SJCRH30 (cell line): ENCODE results near the gene NPHP4. TPM values are rescaled to one million over a fixed set of nuclear protein-coding genes. Genes with fewer than 3 reads are reported as not detected.
A peak's percentile ranks its signal among the peaks of the same experiment; 100 is the strongest.

ENCODE experiments used
- DNase-seq, 2 experiments: peaks; one replicate each; pipeline ENCODE4 v3.0.0-alpha.2; 2015 to 2020
- H3K27ac ChIP-seq: fragments of 250-450 bp; sonication (Bioruptor Pico); 2 replicates; pipeline ENCODE4 v1.5.1; 2020; ENCODE audit warnings: mild to moderate bottlenecking, moderate library complexity
- H3K27me3 ChIP-seq: fragments of 250-450 bp; sonication (Bioruptor Pico); 2 replicates; pipeline ENCODE4 v1.5.1; 2020; ENCODE audit warnings: mild to moderate bottlenecking, moderate library complexity
- H3K36me3 ChIP-seq: fragments of 250-450 bp; sonication (Bioruptor Pico); 2 replicates; pipeline ENCODE4 v1.5.1; 2020; ENCODE audit warnings: mild to moderate bottlenecking, moderate library complexity
- H3K4me1 ChIP-seq: fragments of 250-450 bp; sonication (Bioruptor Pico); 2 replicates; pipeline ENCODE4 v1.5.1; 2020; ENCODE audit warnings: mild to moderate bottlenecking, moderate library complexity
- H3K4me3 ChIP-seq: fragments of 250-450 bp; sonication (Bioruptor Pico); 2 replicates; pipeline ENCODE4 v1.5.1; 2020; ENCODE audit warnings: mild to moderate bottlenecking, moderate library complexity
- H3K9me3 ChIP-seq: fragments of 250-450 bp; sonication (Bioruptor Pico); replicated peaks from 2 replicates; pipeline ENCODE4 v1.5.1; 2020; ENCODE audit warnings: mild to moderate bottlenecking, moderate library complexity
- total RNA-seq: library from RNA; depleted of rRNA; stranded (reverse); fragments of >200 nt; shearing (Covaris generic); gene quantifications from 2 replicates; pipeline ENCODE4 v1.2.3, GENCODE V29; 2014

The NPHP4 gene
- total RNA-seq, 1 experiment from 2014 or later: 7.3 TPM

GRCh38 chr1:5840551-5841001 is 151.6 kb downstream of the NPHP4 start:
- Histone ChIP-seq H3K9me3 (no peaks in the 10 kb centered on the region), H3K4me3 (no peak overlapping the region), H3K4me1 (no peaks in the 10 kb centered on the region), H3K36me3 (no peaks in the 10 kb centered on the region), H3K27me3 (peaks cover 42% of the 10 kb centered on the region), H3K27ac (no peak overlapping the region)
- no peak for DNase-seq

- Histone ChIP-seq H3K9me3 (no peaks in the 10 kb centered on the region), H3K4me3 (no peak overlapping the region), H3K36me3 (no peaks in the 10 kb centered on the region), H3K27ac (no peak overlapping the region), H3K27me3 (peaks cover 48% of the 10 kb centered on the region), H3K4me1 (no peaks in the 10 kb centered on the region)
- DNase-seq: no peak
Observed at GRCh38 chr1:5839881-5840550, 152.2 kb downstream of the NPHP4 start.

GRCh38 chr1:5839161-5839880 is 152.9 kb downstream of the NPHP4 start:
- Histone ChIP-seq H3K27me3 (peaks cover 49% of the 10 kb centered on the region), H3K27ac (no peak overlapping the region), H3K4me1 (no peaks in the 10 kb centered on the region), H3K36me3 (no peaks in the 10 kb centered on the region), H3K9me3 (no peaks in the 10 kb centered on the region), H3K4me3 (no peak overlapping the region)
- DNase-seq: no peak

GRCh38 chr1:5837976-5838653 is 154.1 kb downstream of the NPHP4 start:
- no peak overlapping the region for H3K4me3 ChIP-seq
- DNase-seq: no peak

GRCh38 chr1:5836776-5837440 is 155.3 kb downstream of the NPHP4 start:
- H3K4me1 ChIP-seq: no peaks in the 10 kb centered on the region
- H3K27ac ChIP-seq: no peak overlapping the region
- H3K9me3 ChIP-seq: no peaks in the 10 kb centered on the region
- H3K27me3 ChIP-seq: peaks cover 38% of the 10 kb centered on the region
- no peak for DNase-seq
- no peaks in the 10 kb centered on the region for H3K36me3 ChIP-seq
- no peak overlapping the region for H3K4me3 ChIP-seq

More at GRCh38 chr1:5837976-5838653, 154.1 kb downstream of the NPHP4 start:
- Histone ChIP-seq H3K9me3 (no peaks in the 10 kb centered on the region), H3K36me3 (no peaks in the 10 kb centered on the region), H3K27me3 (peaks cover 39% of the 10 kb centered on the region), H3K4me1 (no peaks in the 10 kb centered on the region), H3K27ac (no peak overlapping the region)

GRCh38 chr1:5835179-5835562 is 157.1 kb downstream of the NPHP4 start:
- H3K4me1 ChIP-seq: no peaks in the 10 kb centered on the region
- no peaks in the 10 kb centered on the region for H3K36me3 ChIP-seq

GRCh38 chr1:5834477-5835178 is 157.6 kb downstream of the NPHP4 start:
- Histone ChIP-seq H3K27ac (no peak overlapping the region), H3K4me1 (no peaks in the 10 kb centered on the region), H3K4me3 (no peak overlapping the region), H3K36me3 (no peaks in the 10 kb centered on the region), H3K9me3 (no peaks in the 10 kb centered on the region), H3K27me3 (peaks cover 31% of the 10 kb centered on the region)
- no peak for DNase-seq

More at GRCh38 chr1:5835179-5835562, 157.1 kb downstream of the NPHP4 start:
- DNase-seq: no peak
- no peak overlapping the region for H3K4me3 ChIP-seq
- H3K27me3 ChIP-seq: peaks cover 33% of the 10 kb centered on the region
- H3K9me3 ChIP-seq: no peaks in the 10 kb centered on the region
- H3K27ac ChIP-seq: no peak overlapping the region

GRCh38 chr1:5833911-5834310 is 158.3 kb downstream of the NPHP4 start:
- Histone ChIP-seq H3K4me1 (no peaks in the 10 kb centered on the region), H3K36me3 (no peaks in the 10 kb centered on the region), H3K9me3 (no peaks in the 10 kb centered on the region), H3K4me3 (no peak overlapping the region), H3K27me3 (peaks cover 30% of the 10 kb centered on the region), H3K27ac (no peak overlapping the region)
- no peak for DNase-seq

GRCh38 chr1:5832916-5833895 is 159.0 kb downstream of the NPHP4 start:
- Histone ChIP-seq H3K4me1 (no peaks in the 10 kb centered on the region), H3K4me3 (no peak overlapping the region), H3K27me3 (peaks cover 27% of the 10 kb centered on the region; the same call in 1 of the 2 replicates), H3K9me3 (no peaks in the 10 kb centered on the region), H3K36me3 (no peaks in the 10 kb centered on the region), H3K27ac (no peak overlapping the region)
- no peak for DNase-seq

- H3K27ac ChIP-seq: no peak overlapping the region
- DNase-seq: no peak
- H3K4me1 ChIP-seq: no peaks in the 10 kb centered on the region
- peaks cover 23% of the 10 kb centered on the region; the same call in 1 of the 2 replicates for H3K27me3 ChIP-seq
- no peak overlapping the region for H3K4me3 ChIP-seq
- H3K9me3 ChIP-seq: no peaks in the 10 kb centered on the region
- H3K36me3 ChIP-seq: no peaks in the 10 kb centered on the region
Observed at GRCh38 chr1:5831600-5832335, 160.5 kb downstream of the NPHP4 start.

- Histone ChIP-seq H3K27ac (no peak overlapping the region), H3K9me3 (no peaks in the 10 kb centered on the region), H3K27me3 (peaks cover 18% of the 10 kb centered on the region; the same call in 1 of the 2 replicates), H3K36me3 (no peaks in the 10 kb centered on the region), H3K4me1 (no peaks in the 10 kb centered on the region), H3K4me3 (no peak overlapping the region)
- DNase-seq: peak; percentile 27 to 31
Observed at GRCh38 chr1:5830771-5831599, 161.2 kb downstream of the NPHP4 start.

GRCh38 chr1:5829414-5829813 is 162.8 kb downstream of the NPHP4 start:
- DNase-seq: no peak
- Histone ChIP-seq H3K36me3 (no peaks in the 10 kb centered on the region), H3K4me3 (no peak overlapping the region), H3K27me3 (peaks cover 11% of the 10 kb centered on the region; the same call in 1 of the 2 replicates), H3K4me1 (no peaks in the 10 kb centered on the region), H3K9me3 (peaks cover 2% of the 10 kb centered on the region; the same call in 1 of the 2 replicates), H3K27ac (no peak overlapping the region)
